Endothelial cell of coronary artery (primary cell): Measurements from ENCODE around the gene SRRM1. TPM values are rescaled to one million over a fixed set of nuclear protein-coding genes. Genes with fewer than 3 reads are reported as not detected.

Experiments
- total RNA-seq: library from RNA; depleted of rRNA; stranded (reverse); fragments of >200 nt; gene quantifications from 2 replicates; pipeline ENCODE4 v1.2.3, GENCODE V29; 2014

The SRRM1 gene, protein sequence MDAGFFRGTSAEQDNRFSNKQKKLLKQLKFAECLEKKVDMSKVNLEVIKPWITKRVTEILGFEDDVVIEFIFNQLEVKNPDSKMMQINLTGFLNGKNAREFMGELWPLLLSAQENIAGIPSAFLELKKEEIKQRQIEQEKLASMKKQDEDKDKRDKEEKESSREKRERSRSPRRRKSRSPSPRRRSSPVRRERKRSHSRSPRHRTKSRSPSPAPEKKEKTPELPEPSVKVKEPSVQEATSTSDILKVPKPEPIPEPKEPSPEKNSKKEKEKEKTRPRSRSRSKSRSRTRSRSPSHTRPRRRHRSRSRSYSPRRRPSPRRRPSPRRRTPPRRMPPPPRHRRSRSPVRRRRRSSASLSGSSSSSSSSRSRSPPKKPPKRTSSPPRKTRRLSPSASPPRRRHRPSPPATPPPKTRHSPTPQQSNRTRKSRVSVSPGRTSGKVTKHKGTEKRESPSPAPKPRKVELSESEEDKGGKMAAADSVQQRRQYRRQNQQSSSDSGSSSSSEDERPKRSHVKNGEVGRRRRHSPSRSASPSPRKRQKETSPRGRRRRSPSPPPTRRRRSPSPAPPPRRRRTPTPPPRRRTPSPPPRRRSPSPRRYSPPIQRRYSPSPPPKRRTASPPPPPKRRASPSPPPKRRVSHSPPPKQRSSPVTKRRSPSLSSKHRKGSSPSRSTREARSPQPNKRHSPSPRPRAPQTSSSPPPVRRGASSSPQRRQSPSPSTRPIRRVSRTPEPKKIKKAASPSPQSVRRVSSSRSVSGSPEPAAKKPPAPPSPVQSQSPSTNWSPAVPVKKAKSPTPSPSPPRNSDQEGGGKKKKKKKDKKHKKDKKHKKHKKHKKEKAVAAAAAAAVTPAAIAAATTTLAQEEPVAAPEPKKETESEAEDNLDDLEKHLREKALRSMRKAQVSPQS
- total RNA-seq: 22.4 and 29.9 TPM in 2 replicates

DNA sequence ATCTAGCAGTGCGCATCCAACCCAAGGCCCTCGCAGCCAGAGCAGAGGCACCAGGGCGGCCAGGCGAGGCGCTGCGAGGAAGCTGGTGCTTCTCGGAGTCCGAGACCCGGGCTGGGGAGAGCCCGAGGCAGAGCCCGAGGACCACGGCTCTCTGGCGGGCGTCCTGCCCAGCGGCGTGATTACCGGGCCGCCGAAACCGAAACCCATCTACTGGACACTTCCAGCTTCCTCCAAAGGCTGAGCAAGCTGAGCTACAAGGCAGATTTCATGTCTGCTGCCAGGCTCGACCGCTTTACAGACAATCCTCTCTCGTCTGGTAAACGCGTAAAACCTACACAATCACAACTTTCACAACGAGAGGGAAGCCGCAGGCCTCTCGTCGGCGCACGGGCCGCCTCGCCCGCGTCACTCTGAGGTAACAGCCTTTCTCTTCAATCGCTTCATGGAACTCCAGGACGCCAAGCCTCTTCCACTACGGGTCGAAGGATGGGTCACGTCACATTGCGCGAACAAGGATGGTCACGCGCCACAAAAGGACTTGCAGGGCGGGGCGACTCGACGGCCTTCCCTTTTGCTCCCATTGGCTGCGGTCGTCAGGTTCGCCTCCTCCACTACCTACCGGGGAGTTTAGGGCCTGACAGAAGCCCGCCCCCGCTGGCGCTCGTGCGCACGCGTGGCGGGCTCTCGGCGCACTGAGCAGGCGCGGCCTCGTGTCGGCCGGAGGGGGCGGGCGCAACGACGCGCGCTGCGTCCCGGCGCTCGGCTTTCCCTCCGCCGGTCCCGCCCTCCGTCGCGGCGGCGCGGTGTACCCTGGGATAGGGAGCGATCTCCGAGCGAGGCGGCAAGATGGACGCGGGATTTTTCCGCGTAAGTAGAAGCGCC is at the start of gene SRRM1:
Gene SRRM1, plus strand, starts transcription at position 822 of the 882 bp plus-strand sequence. Its CDS starts 25 bp downstream, at position 847.

Other genes starting within 250 kb of the SRRM1 start
- 1.5 and 2.9 TPM in 2 replicates for gene STPG1, start 229.5 kb upstream of the SRRM1 start, total RNA-seq
- 11.9 and 32.7 TPM in 2 replicates for gene NIPAL3, start 227.5 kb upstream of the SRRM1 start, total RNA-seq
- gene RCAN3, start 140.5 kb upstream of the SRRM1 start, total RNA-seq: 1.1 and 1.3 TPM in 2 replicates
- not detected in 2 replicates for gene NCMAP, start 87.2 kb upstream of the SRRM1 start, total RNA-seq
- gene CLIC4, start 102.1 kb downstream of the SRRM1 start, total RNA-seq: 279 and 351 TPM in 2 replicates